Measurements from ENCODE around the gene PPP1R15B. TPM values are rescaled to one million over a fixed set of nuclear protein-coding genes. Genes with fewer than 3 reads are reported as not detected.

Gene PPP1R15B
- total RNA-seq (2021; fragmentation: NEBNext Ultra II Directional; extraction: Animal tissue kit (Norgen Biotek cat#: 25700)): 10 to 100 TPM; 27.4 to 34.8 (median 30.9) TPM
- long read RNA-seq, full-length matches to known transcripts: 21 of 25 reads
- long read RNA-seq, partial matches to known transcripts: 0 of 25 reads
- long read RNA-seq, other reads (novel, unspliced or antisense): 4 of 25 reads

- H3K9me3 Mint-ChIP-seq: no peaks in the 10 kb centered on the region
- TF ChIP-seq, protein P1, sequence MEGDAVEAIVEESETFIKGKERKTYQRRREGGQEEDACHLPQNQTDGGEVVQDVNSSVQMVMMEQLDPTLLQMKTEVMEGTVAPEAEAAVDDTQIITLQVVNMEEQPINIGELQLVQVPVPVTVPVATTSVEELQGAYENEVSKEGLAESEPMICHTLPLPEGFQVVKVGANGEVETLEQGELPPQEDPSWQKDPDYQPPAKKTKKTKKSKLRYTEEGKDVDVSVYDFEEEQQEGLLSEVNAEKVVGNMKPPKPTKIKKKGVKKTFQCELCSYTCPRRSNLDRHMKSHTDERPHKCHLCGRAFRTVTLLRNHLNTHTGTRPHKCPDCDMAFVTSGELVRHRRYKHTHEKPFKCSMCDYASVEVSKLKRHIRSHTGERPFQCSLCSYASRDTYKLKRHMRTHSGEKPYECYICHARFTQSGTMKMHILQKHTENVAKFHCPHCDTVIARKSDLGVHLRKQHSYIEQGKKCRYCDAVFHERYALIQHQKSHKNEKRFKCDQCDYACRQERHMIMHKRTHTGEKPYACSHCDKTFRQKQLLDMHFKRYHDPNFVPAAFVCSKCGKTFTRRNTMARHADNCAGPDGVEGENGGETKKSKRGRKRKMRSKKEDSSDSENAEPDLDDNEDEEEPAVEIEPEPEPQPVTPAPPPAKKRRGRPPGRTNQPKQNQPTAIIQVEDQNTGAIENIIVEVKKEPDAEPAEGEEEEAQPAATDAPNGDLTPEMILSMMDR (IDR thresholded peaks at IDR 0.05): no peak
- peaks cover 10% of the 10 kb centered on the region; the same call in 1 of the 2 replicates for H3K27me3 Mint-ChIP-seq (ENCODE audit: insufficient read depth)
- peak within 1 kb of the TSS; percentile 99 for H3K27ac Mint-ChIP-seq
- peak; percentile 98 for DNase-seq
- peak within 1 kb of the TSS; percentile 99 for H3K4me3 Mint-ChIP-seq
- H3K36me3 Mint-ChIP-seq (ENCODE audit: low read depth): peaks cover 42% of the 10 kb centered on the region
- H3K4me1 Mint-ChIP-seq (ENCODE audit: low read depth): peaks cover 12% of the 10 kb centered on the region
Observed at GRCh38 chr1:204411451-204412204, at the start of gene PPP1R15B. Gene PPP1R15B (minus strand): TSS chr1:204411817. CDS start chr1:204411411, 406 bp downstream.

DNA sequence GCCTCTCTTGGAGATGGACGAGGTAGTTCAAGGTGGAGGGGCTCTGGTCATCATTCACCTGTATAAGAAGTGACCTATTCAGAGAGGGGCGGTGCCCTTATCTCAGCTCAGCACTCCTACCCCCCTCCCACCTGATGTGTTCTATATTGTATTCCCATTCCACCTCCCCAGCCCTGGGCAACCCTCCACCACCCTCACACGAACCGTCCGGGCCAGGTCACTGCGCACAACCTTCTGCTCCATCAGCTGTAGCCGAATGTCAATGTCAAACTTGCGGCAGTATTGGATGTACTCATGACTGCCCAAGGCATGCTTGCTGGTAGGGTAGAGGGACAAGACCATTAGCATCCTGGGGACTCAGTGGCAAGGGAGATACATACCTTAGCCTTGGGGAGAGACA is 48.7 kb upstream of the PPP1R15B start:
- no peaks in the 10 kb centered on the region for H3K4me1 Mint-ChIP-seq (ENCODE audit: low read depth)
- TF ChIP-seq, protein P1 (IDR thresholded peaks at IDR 0.05): no peak

DNA sequence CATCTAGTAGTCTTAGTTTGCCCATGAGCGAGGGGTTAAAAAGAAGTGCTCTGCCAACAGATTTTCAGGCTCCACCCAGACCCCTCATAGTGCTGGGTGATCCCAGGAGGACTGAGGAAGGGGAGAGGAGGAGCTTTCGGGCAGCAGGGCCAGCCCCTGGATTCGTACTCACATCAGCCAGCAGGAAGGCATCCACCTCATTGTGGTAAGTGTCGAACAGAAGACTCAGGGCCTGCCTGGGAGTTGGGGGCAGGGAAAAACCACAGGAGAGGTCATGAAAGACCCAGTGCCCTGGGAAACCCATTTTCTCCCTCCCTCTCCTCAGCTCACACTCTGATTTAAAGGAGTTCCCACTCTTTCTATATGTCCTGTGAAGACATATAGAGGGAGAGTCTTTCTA is 48.1 kb upstream of the PPP1R15B start:
- no peak overlapping the region for H3K4me3 Mint-ChIP-seq
- H3K9me3 Mint-ChIP-seq: no peaks in the 10 kb centered on the region
- TF ChIP-seq, protein P1 (IDR thresholded peaks at IDR 0.05): no peak
- H3K36me3 Mint-ChIP-seq (ENCODE audit: low read depth): no peaks in the 10 kb centered on the region
- H3K27me3 Mint-ChIP-seq (ENCODE audit: insufficient read depth): peaks cover 16% of the 10 kb centered on the region
- H3K27ac Mint-ChIP-seq: no peak overlapping the region
- no peak for DNase-seq
- H3K4me1 Mint-ChIP-seq (ENCODE audit: low read depth): no peaks in the 10 kb centered on the region

More for the DNA sequence above, 48.7 kb upstream of the PPP1R15B start:
- Mint-ChIP-seq H3K4me3 (no peak overlapping the region), H3K36me3 (ENCODE audit: low read depth) (no peaks in the 10 kb centered on the region), H3K9me3 (no peaks in the 10 kb centered on the region), H3K27ac (no peak overlapping the region), H3K27me3 (ENCODE audit: insufficient read depth) (peaks cover 20% of the 10 kb centered on the region)
- DNase-seq: no peak

DNA sequence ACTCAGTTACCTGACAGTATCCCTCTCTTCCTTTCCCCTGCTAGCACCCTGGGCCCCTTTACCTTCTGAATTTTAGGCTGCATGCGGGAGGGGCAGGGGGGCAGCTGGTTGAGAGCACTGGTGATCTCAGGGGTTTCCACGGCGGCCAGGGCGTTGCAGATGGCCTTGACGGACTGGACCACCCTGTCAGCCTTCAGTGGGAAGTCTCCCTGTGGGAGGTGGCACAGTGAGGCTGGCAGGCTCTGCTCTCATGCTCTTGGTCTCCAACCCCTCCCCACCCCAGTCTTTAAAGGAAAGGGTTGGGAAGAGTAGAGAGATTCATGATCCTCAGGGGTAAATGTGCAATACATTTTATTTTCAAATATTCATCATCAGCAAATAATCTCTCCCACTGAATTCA is 46.0 kb upstream of the PPP1R15B start:
- TF ChIP-seq, protein P1 (IDR thresholded peaks at IDR 0.05): no peak
- Mint-ChIP-seq H3K4me1 (ENCODE audit: low read depth) (no peaks in the 10 kb centered on the region), H3K27me3 (ENCODE audit: insufficient read depth) (peaks cover 19% of the 10 kb centered on the region), H3K36me3 (ENCODE audit: low read depth) (no peaks in the 10 kb centered on the region), H3K9me3 (no peaks in the 10 kb centered on the region), H3K27ac (no peak overlapping the region), H3K4me3 (no peak overlapping the region)
- DNase-seq: no peak

DNA sequence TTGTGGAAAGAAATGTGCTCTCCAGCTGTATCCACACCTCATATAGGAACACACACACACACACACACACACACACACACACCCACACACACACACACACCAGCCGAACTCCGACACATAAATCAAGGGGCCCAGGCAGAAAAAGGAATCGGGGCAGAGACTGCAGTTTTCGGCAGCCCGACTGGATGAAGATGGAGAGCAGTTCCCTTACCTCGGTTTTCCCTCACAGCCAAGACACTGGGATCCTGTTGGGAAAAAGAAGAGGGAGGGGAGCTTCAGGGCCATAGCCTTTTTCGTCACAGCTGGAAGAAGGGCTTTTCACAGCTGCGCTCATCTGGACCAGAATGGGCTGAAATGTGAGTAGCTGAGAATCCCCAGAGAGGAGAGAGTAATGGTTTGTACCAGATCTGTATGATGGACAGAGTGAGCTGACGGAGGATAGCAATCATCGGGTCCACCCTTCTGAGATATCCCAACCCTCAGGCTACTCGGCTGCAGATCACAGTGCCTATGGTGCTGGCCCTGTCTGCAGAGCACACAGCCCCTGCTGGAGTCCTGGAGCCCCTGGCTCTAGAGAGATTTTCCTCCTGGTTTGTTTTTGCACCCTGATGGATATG is 45.3 kb upstream of the PPP1R15B start:
- Mint-ChIP-seq H3K27me3 (ENCODE audit: insufficient read depth) (peaks cover 21% of the 10 kb centered on the region), H3K27ac (no peak overlapping the region), H3K9me3 (no peaks in the 10 kb centered on the region), H3K36me3 (ENCODE audit: low read depth) (no peaks in the 10 kb centered on the region), H3K4me3 (no peak overlapping the region), H3K4me1 (ENCODE audit: low read depth) (no peaks in the 10 kb centered on the region)
- DNase-seq: no peak
- TF ChIP-seq, protein P1 (IDR thresholded peaks at IDR 0.05): no peak
